AG04450 (cell line): ENCODE results near the gene LIMK1. TPM values are rescaled to one million over a fixed set of nuclear protein-coding genes. Genes with fewer than 3 reads are reported as not detected.

ENCODE experiments used
- CTCF ChIA-PET: fragments of 300-600, 350-600 bp; formaldehyde crosslinking; extraction: SDS; loops from one replicate; lab custom pipeline; 2022; ENCODE audit warnings: antibody characterized with exemption, inconsistent platforms; lab: Charles Lee
- POLR2A ChIA-PET: fragments of 350-600 bp; formaldehyde crosslinking; extraction: SDS; loops from one replicate; lab custom pipeline; 2021; ENCODE audit warnings: antibody characterized with exemption, inconsistent platforms; lab: Yijun Ruan, JAX
- DNase-seq: peaks from one replicate; pipeline ENCODE4 v3.0.0-alpha.2; 2011; ENCODE audit warnings: low read depth, low spot score
- H3K27ac ChIP-seq: one replicate; pipeline ENCODE4 v1.5.1; 2012; ENCODE audit warnings: low read depth, low read length, control low read depth
- H3K27me3 ChIP-seq: one replicate; pipeline ENCODE4 v1.6.0; 2012; ENCODE audit warnings: low read length; ENCODE audit not compliant: control insufficient read depth, insufficient read depth
- H3K4me3 ChIP-seq: 2 replicates; pipeline ENCODE4 v1.5.1; 2011; ENCODE audit warnings: mild to moderate bottlenecking, low read depth, low read length, control low read depth
- H3K9me3 ChIP-seq: 2 replicates; pipeline ENCODE4 v1.5.1; 2012; ENCODE audit warnings: low read length; ENCODE audit not compliant: control insufficient read depth, insufficient read depth
- CTCF ChIP-seq: IDR thresholded peaks from 2 replicates; pipeline ENCODE4 v1.5.1; 2011; ENCODE audit warnings: low read depth, low read length, control low read depth, inconsistent platforms
- polyA plus RNA-seq: library from polyadenylated mRNA; depleted of rRNA; stranded (reverse); fragments of >200 nt; gene quantifications from 2 replicates; pipeline ENCODE4 v1.2.3, GENCODE V29; 2011

Gene LIMK1
- polyA plus RNA-seq, 1 experiment: 33.0 TPM

GRCh38 chr7:74063646-74064045 lies 20.0 kb upstream of the LIMK1 start:
- Histone ChIP-seq H3K27ac (no peak overlapping the region), H3K27me3 (no peaks in the 10 kb centered on the region), H3K9me3 (no peaks in the 10 kb centered on the region; the same call in 1 of the 2 replicates), H3K4me3 (no peak overlapping the region)
- DNase-seq: no peak
- ChIA-PET POLR2A (interaction anchor here (0.9 kb wide), 1 partner anchor 110 kb away, joined by 3 read pairs; the partner anchor contains the start of gene EIF4H), CTCF (no interaction called here)
- TF ChIP-seq CTCF: no peak

GRCh38 chr7:74064696-74065095 lies 18.9 kb upstream of the LIMK1 start:
- Histone ChIP-seq H3K9me3 (no peaks in the 10 kb centered on the region; the same call in 1 of the 2 replicates), H3K27ac (no peak overlapping the region), H3K4me3 (no peak overlapping the region), H3K27me3 (no peaks in the 10 kb centered on the region)
- TF ChIP-seq CTCF: no peak
- DNase-seq: no peak
- CTCF ChIA-PET: interaction anchor here (0.5 to 1.9 kb wide), 6 partner anchors 15 to 337 kb away, joined by 3 to 10 read pairs (median 4); no protein-coding TSS in a partner anchor
- POLR2A ChIA-PET: interaction anchor here (1.0 kb wide), 1 partner anchor 110 kb away, joined by 3 read pairs; the partner anchor contains the start of gene EIF4H

- CTCF ChIA-PET: interaction anchor here (1.6 kb wide), 1 partner anchor 40 kb away, joined by 3 read pairs; no protein-coding TSS in a partner anchor
- POLR2A ChIA-PET: no interaction called here
Measured at GRCh38 chr7:74066626-74067025, 17.0 kb upstream of the LIMK1 start.

GRCh38 chr7:74068378-74069085 lies 15.1 kb upstream of the LIMK1 start:
- TF ChIP-seq CTCF: no peak
- ChIA-PET CTCF (interaction anchor here (0.6 to 3.4 kb wide), 22 partner anchors 10 to 332 kb away, joined by 3 to 18 read pairs (median 4); partner anchors contain the start of genes EIF4H and LIMK1), POLR2A (no interaction called here)
- Histone ChIP-seq H3K27me3 (no peaks in the 10 kb centered on the region), H3K27ac (no peak overlapping the region), H3K9me3 (no peaks in the 10 kb centered on the region; the same call in 1 of the 2 replicates), H3K4me3 (no peak overlapping the region)
- DNase-seq: no peak

More at GRCh38 chr7:74066626-74067025, 17.0 kb upstream of the LIMK1 start:
- no peak for DNase-seq
- no peaks in the 10 kb centered on the region; the same call in 1 of the 2 replicates for H3K9me3 ChIP-seq
- no peak overlapping the region for H3K4me3 ChIP-seq
- H3K27ac ChIP-seq: no peak overlapping the region
- TF ChIP-seq CTCF: no peak
- H3K27me3 ChIP-seq: no peaks in the 10 kb centered on the region

- TF ChIP-seq CTCF: no peak
- CTCF ChIA-PET: interaction anchor here (0.6 to 3.4 kb wide), 16 partner anchors 10 to 332 kb away, joined by 3 to 18 read pairs (median 4); no protein-coding TSS in a partner anchor
- no peak overlapping the region for H3K4me3 ChIP-seq
- H3K27me3 ChIP-seq: no peaks in the 10 kb centered on the region
- no peaks in the 10 kb centered on the region; the same call in 1 of the 2 replicates for H3K9me3 ChIP-seq
- DNase-seq: no peak
- POLR2A ChIA-PET: no interaction called here
- no peak overlapping the region for H3K27ac ChIP-seq
Measured at GRCh38 chr7:74069086-74069541, 14.5 kb upstream of the LIMK1 start.
